Activated effector memory CD4-positive, alpha-beta T cell treated with anti-CD3 and anti-CD28 coated beads, Interleukin-2, amount 50 U/mL, for 16 hours (primary cell): ENCODE measurements around the gene CEP250.
"Not testable (repeated sequence)": the region's sequence is repeated elsewhere in the genome, so short reads cannot be mapped to it uniquely, and the experiment has no call there.

Experiments
- DNase-seq: peaks from one replicate; pipeline ENCODE4 v3.0.0-alpha.2; 2020

CEP250 gene, protein sequence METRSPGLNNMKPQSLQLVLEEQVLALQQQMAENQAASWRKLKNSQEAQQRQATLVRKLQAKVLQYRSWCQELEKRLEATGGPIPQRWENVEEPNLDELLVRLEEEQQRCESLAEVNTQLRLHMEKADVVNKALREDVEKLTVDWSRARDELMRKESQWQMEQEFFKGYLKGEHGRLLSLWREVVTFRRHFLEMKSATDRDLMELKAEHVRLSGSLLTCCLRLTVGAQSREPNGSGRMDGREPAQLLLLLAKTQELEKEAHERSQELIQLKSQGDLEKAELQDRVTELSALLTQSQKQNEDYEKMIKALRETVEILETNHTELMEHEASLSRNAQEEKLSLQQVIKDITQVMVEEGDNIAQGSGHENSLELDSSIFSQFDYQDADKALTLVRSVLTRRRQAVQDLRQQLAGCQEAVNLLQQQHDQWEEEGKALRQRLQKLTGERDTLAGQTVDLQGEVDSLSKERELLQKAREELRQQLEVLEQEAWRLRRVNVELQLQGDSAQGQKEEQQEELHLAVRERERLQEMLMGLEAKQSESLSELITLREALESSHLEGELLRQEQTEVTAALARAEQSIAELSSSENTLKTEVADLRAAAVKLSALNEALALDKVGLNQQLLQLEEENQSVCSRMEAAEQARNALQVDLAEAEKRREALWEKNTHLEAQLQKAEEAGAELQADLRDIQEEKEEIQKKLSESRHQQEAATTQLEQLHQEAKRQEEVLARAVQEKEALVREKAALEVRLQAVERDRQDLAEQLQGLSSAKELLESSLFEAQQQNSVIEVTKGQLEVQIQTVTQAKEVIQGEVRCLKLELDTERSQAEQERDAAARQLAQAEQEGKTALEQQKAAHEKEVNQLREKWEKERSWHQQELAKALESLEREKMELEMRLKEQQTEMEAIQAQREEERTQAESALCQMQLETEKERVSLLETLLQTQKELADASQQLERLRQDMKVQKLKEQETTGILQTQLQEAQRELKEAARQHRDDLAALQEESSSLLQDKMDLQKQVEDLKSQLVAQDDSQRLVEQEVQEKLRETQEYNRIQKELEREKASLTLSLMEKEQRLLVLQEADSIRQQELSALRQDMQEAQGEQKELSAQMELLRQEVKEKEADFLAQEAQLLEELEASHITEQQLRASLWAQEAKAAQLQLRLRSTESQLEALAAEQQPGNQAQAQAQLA (N-terminal part only)

DNA sequence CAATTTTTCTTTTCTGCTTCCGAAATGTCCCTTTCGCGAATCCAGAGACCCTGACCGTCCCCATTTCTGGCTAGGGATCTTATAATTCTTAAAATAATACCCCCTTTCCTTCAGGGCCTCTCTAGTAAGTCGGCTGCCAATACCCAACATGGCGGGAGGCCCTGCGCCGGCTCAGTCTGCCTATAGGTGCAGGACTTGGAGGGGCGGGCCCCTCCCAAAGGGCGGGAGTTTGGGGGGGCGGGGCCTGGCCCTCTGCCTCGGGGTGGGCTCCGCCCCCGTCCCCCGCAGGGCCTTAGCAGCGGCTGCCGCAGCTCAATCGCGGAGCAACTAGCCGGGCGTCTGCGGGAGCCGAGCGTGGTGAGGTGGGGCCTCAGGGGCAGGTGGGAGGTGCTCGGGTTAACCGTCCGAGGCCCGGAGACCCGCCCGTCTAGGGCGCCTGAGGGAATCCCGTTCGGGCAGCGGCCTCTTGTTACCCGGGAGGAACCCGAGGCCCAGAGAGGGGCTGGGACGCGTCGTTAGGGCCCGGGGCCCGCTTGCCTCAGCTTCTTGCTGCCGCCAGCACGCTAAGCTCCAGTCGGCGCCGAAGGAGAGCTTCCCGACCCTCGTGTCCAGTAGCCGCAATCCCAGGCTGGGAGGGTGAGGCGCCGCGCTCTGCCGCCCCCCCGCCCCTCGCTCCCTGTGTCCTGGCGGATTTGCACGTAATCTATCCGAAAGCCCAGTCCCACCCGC lies at the start of gene CEP250:
TSS of gene CEP250 (plus strand) at position 718 of the 729 bp plus-strand sequence. CDS start 6,770 bp downstream, outside the sequence.
- DNase-seq = peak; percentile 97

GRCh38 chr20:35405775-35406174 lies 49.6 kb upstream of the CEP250 start:
- DNase-seq = no peak

DNA sequence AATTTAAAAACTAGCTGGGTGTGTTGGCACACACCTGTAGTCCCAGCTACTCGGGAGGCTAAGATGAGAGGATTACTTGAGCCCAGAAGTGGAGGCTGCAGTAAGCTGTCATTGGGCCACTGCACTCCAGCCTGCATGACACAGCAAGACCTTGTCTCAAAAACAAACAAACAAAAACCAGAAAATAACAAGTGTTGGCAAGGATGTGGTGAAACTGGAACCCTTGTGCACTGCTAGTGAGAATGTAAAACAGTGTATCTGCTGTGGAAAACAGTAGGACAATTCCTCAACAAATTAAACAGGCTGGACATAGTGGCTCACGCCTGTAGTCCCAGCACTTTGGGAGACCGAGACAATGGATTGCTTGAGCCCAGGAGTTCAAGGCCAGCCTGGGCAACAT lies 47.1 kb upstream of the CEP250 start:
- DNase-seq = no peak

DNA sequence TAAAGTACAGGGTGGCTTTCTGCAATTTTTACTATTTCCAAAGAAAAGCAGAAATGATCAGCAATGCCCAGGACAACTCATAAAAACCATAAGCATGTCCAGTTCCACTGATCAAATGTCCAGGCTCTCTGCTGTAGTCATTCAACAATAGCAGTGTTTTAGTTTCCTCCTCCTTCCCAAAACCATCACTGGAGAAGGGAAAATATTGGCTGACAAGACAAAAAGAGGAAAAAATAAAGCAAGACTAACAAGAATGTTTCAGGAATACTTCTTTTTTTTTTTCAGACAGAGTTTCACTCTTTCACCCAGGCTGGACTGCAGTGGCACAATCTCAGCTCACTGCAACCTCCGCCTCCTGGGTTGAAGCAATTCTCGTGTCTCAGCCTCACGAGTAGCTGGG lies 45.9 kb upstream of the CEP250 start:
- DNase-seq = no peak

- no peak for DNase-seq
Observed at GRCh38 chr20:35410613-35411012, 44.8 kb upstream of the CEP250 start.

DNA sequence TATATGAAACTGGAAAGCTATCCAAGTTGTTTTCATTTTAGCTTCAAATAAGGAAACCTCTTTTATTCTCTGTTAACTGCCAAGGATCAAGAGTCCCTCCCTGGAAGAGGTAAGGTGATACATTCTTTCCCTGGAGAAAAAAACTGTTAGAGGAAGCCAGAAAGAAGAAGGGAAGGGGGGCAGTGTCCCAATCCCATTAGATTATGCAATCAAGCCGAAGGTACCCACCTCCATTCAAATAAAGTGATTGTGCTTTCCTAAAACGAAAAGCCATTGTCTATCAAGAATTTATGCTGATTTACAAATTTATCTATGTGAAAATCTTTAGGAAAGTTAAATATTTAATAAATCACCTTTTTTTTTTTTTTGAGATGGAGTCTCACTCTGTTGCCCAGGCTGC lies 34.1 kb upstream of the CEP250 start:
- no peak for DNase-seq

DNA sequence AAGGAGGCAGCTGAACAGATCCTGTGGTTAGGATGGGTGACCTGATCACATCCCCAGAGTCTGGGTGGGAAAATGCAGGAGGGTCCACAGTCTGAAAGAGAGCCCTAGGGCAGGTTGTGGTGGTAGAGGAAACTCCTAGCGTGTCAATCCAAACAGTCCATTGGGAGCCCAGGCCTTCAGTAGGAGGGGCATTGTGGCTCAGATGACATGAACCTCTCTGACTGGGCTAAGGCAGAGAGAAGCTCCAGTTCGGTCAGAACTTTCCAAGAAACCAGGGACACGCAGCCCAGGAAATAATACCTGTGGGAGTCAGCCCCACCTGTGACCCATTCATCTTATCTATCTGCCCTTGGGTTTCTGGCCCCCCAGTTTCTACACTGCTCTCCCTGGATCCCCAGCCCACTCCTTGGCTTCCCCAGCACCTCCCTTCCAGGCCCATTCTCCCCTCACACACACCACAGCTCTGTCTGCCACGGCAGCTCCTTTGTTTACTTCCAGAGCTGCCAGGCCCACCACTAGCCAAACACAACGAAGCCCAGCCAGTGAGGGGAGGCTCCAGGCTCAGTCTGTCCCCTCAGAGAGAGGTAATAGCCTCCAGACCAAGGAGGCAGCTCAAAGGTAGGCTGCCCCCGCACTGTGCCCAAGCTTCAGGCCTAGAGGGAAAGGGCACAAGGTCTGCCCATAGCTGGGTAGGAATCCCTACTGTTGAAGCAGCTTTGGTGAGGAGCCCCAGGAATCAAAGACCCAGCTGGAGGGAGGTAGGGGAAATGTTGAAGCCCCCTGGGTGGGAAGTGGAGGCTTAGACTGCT lies 23.6 kb upstream of the CEP250 start:
- DNase-seq = no peak

- no peak for DNase-seq
Observed at GRCh38 chr20:35432430-35432735, 23.0 kb upstream of the CEP250 start.

DNA sequence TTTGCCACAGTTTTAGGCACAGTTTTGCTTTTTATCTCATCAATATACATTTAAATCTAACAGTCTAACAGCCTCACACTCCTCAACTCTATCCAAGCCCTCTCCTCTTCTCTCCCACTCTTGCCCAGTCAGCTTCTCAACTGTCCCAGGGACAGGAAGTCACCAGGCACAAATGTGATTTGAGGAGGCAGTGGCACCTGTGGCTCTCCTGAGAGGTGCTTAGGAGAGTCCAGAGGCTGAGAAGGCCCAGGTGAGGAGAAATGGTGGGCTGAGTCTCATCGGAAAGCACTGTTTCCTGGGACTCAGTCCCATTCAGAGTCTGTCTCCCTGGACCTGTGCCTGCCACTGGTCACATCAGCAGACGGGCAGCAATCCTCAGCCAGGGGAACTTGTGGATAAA lies 22.1 kb upstream of the CEP250 start:
- DNase-seq = no peak

- DNase-seq = no peak
Observed at GRCh38 chr20:35434085-35435005, 21.1 kb upstream of the CEP250 start.

DNA sequence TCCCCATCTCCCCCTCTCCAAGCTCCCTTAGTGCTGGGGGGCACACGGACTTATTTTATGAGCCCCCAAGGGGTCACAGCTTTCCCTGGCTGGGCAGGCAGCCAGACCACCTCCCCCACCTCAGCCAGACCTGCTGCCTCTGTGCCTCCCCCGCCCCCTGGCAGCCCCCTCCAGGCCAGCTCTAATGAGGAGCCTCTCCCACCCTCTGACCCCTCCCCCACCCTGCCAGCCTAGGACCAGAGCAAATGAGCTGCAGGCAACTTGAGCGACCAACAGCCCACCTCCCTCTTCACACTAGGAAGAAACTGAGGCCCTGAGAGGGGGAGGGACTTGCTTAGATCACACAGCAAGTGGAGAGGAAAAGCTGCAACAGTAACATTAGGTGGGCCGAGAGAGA lies 19.2 kb upstream of the CEP250 start:
- DNase-seq = no peak

DNA sequence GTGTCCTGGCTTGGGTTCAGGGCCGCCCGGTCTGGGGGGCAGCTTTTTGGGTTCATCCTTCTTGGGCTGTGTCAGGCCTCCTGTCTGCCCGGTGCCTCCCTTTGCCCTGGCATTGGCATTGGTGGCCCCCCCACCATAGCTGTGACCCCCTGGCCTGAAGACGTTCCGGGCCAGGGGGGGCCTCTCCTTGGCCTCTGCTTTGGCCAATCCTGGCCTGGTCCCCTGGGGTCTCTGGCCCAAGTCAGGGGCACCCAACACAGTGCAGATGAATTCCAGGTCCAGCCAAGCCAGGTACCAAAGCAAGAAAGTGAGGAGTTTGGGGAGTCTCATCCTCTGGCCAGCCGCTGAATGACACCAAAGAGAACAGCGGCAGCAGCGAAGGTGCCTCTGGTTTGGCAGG lies 17.8 kb upstream of the CEP250 start:
- DNase-seq = no peak

- DNase-seq = no peak
Observed at GRCh38 chr20:35443003-35443402, 12.4 kb upstream of the CEP250 start.

- DNase-seq = no peak
Observed at GRCh38 chr20:35444226-35444625, 11.2 kb upstream of the CEP250 start.

DNA sequence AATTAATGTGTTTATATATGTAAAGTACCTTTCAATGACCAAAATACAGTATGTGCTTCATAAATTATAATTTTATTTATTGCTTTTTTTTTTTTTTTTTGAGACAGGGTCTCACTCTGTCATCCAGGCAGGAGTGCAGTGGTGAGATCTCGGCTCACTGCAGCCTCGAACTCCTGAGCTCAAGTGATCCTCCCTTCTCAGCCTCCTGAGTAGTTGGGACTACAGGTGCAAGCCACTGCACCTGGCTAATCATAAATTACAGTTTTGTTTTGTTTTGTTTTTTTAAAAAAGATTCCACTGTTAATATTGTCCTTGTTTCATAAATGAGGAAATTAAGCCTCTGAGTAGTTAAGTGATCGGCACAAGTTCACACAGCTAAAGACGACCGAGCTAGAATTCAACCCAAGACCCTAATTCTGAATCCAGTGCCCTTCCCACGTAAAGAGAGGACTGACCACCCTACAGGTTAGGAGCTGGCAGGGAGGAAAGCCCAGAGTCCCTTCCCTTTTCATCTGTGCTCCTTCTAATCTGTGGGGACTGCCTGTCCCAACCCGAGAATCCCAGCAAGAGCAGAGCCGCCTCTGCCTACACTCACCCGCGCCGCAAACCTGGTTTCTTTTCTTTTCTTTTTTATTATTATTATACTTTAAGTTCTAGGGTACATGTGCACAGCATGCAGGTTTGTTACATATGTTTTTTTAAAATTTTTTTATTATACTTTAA lies 8.9 kb upstream of the CEP250 start:
- no peak for DNase-seq

GRCh38 chr20:35447082-35447789 lies 8.2 kb upstream of the CEP250 start:
- peak; percentile 96 for DNase-seq

DNA sequence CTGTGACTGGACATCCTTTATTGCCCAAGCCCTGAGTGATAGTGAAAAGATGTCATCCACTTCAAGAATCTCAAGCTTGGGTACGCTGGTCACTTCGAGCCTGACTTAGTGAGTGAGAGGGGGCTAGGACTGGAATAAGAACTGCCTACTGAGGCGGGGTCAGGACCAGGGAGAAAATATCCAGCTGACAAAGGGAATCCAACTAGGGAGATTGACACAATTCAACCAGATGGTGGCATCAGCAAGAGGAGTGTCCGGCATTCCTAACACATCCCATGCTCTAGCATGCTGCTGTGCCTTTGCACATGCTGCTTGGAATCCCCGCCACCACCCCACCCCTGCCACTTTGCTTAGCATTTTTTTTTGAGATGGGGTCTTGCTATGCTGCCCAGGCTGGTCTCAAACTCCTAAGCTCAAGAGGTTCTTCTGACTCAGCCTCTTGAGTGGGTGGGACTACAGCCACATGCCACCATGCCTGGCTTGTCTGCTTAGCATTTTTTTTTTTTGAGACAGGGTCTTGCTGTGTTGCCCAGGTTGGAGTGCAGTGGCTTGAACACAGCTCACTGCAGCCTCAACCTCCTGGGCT lies 6.5 kb upstream of the CEP250 start:
- no peak for DNase-seq

DNA sequence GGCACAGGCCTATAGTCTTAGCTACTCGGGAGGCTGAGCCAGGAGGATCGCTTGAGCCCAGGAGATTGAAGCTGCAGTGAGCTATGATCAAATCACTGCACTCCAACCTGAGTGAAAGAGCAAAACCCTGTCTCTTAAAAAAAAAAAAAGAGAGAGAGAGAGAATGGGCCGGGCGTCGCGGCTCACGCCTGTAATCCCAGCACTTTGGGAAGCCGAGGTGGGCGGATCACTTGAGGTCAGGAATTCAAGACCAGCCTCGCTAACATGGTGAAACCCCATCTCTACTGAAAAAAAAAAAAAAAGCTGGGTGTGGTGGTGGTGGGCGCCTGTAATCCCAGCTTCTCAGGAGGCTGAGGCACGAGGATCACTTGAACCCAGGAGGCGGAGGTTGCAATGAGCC lies 5.5 kb upstream of the CEP250 start:
- not testable (repeated sequence) for DNase-seq

GRCh38 chr20:35451295-35451694 lies 4.1 kb upstream of the CEP250 start:
- no peak for DNase-seq
